ENCODE results near the gene AUTS2. TPM values are rescaled to one million over a fixed set of nuclear protein-coding genes. Genes with fewer than 3 reads are reported as not detected.

AUTS2 gene
- total and polyA plus RNA-seq, 10 of the 15 experiments (the other 5 are each of a cell fraction or from before 2014, with no cell fraction given) = 6.4 to 55.6 (median 21.6) TPM

GRCh38 chr7:69739190-69739589 lies 140.9 kb downstream of the AUTS2 start (continued):
- TF ChIP-seq TAF1 (IDR thresholded peaks at IDR 0.05; ENCODE audit: borderline replicate concordance, low read depth, low read length) (no peak), TBL1XR1 (IDR thresholded peaks at IDR 0.05; ENCODE audit: low read depth, low read length) (peak; percentile 95), CREB1 (IDR thresholded peaks at IDR 0.05; ENCODE audit: low read depth) (peak; percentile 78), SMC3 (IDR thresholded peaks at IDR 0.05; ENCODE audit: borderline replicate concordance, low read length) (0 out of 2 replicates have a peak, but pooled peaks have one; percentile 18), E2F8 (IDR thresholded peaks at IDR 0.05; ENCODE audit: low read depth, partially characterized antibody) (no peak), ETV6 (conservative IDR thresholded peaks at IDR 0.05 in 1 of 2, IDR thresholded peaks at IDR 0.05 in 1 of 2; ENCODE audit: borderline replicate concordance in 1 of 2, low read depth in 1 of 2) (peak in 1 of 2 experiments; percentile 94; a peak in 2 of 4 replicates), STAT1 (conservative IDR thresholded peaks at IDR 0.05) (no peak), SMARCA5 (IDR thresholded peaks at IDR 0.05) (no peak), ZNF217 (IDR thresholded peaks at IDR 0.05) (peak; percentile 100), POLR2AphosphoS2 (IDR thresholded peaks at IDR 0.05; ENCODE audit: low read depth, low read length) (no peak), SMAD1 (IDR thresholded peaks at IDR 0.05; ENCODE audit: low read depth, partially characterized antibody) (peak; percentile 52), CBFB (IDR thresholded peaks at IDR 0.05; ENCODE audit: low read depth) (peak; percentile 84), ZBTB4 (CRISPR knock-in tag; IDR thresholded peaks at IDR 0.05) (no peak), ASH2L (IDR thresholded peaks at IDR 0.05; ENCODE audit: borderline replicate concordance, low read depth) (no peak), ZNF622 (IDR thresholded peaks at IDR 0.05) (no peak), SPI1 (IDR thresholded peaks at IDR 0.05; ENCODE audit: borderline replicate concordance, insufficient read depth, low read depth, low read length) (no peak), TCF3 (IDR thresholded peaks at IDR 0.05; ENCODE audit: borderline replicate concordance, insufficient read depth, low read depth, low read length) (peak; percentile 96), BCL3 (IDR thresholded peaks at IDR 0.05; ENCODE audit: borderline replicate concordance, insufficient read depth, low read depth, low read length, poor library complexity, severe bottlenecking) (peak; percentile 98), JUND (IDR thresholded peaks at IDR 0.05; ENCODE audit: low read depth, low read length) (peak; percentile 97), PAX5 (IDR thresholded peaks at IDR 0.05; ENCODE audit: borderline replicate concordance, low read depth, low read length) (peak; percentile 96), SRF (IDR thresholded peaks at IDR 0.05; ENCODE audit: low read depth in 2 of 2, low read length in 2 of 2) (peak in 1 of 2 experiments; percentile 92; a peak in 2 of 4 replicates), ZSCAN29 (IDR thresholded peaks at IDR 0.05) (0 out of 2 replicates have a peak, but pooled peaks have one; percentile 53), IRF3 (IDR thresholded peaks at IDR 0.05) (no peak)

Data from GM12878 (cell line).